Astrocyte of the cerebellum (primary cell): ENCODE measurements around the gene COG2.
"Not testable (repeated sequence)": the region's sequence is repeated elsewhere in the genome, so short reads cannot be mapped to it uniquely, and the experiment has no call there.

Experiments used
- DNase-seq: peaks from one replicate; pipeline ENCODE4 v3.0.0-alpha.2; 2011; ENCODE audit warnings: low read depth
- H3K4me3 ChIP-seq: 2 replicates; pipeline ENCODE4 v1.5.1; 2011; ENCODE audit warnings: mild to moderate bottlenecking, low read depth, low read length, moderate library complexity
- in situ Hi-C: cut with HindIII; loops from 2 replicates; pipeline ENCODE4 v1.10.0; 2017; ENCODE audit warnings: low sequenced_read_pairs
- TF ChIP-seq, protein P1 (sequence below): IDR thresholded peaks from 2 replicates; pipeline ENCODE4 v1.5.1; 2012; ENCODE audit warnings: low read length, low read depth, moderate library complexity, mild to moderate bottlenecking; ENCODE audit errors: missing control alignments

COG2 gene

DNA sequence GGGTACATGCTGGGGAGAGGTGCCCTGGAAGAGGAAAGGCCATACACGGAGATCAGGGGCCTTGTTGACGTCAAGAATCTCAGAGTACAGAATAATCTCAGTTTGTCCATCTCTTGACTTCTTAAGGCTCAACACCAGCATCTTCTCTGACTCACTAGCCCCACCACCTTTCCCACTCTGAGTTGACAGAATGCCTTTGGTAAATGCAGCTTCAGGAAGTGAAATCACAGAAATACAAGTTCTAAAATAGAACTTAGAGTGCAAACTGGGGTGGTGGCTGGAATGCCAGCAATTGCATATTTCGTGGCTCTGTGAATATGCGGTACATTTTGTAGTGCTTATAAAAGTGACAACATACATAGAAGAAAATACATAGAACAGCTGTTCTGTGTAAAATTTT lies 1.6 kb downstream of the COG2 start:
- TF ChIP-seq, protein P1, sequence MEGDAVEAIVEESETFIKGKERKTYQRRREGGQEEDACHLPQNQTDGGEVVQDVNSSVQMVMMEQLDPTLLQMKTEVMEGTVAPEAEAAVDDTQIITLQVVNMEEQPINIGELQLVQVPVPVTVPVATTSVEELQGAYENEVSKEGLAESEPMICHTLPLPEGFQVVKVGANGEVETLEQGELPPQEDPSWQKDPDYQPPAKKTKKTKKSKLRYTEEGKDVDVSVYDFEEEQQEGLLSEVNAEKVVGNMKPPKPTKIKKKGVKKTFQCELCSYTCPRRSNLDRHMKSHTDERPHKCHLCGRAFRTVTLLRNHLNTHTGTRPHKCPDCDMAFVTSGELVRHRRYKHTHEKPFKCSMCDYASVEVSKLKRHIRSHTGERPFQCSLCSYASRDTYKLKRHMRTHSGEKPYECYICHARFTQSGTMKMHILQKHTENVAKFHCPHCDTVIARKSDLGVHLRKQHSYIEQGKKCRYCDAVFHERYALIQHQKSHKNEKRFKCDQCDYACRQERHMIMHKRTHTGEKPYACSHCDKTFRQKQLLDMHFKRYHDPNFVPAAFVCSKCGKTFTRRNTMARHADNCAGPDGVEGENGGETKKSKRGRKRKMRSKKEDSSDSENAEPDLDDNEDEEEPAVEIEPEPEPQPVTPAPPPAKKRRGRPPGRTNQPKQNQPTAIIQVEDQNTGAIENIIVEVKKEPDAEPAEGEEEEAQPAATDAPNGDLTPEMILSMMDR = no peak
- no peak for DNase-seq
- in situ Hi-C loops = no loop called here
- no peak overlapping the region for H3K4me3 ChIP-seq

GRCh38 chr1:230646710-230647302 lies 4.5 kb downstream of the COG2 start:
- no peak overlapping the region for H3K4me3 ChIP-seq
- no peak for DNase-seq
- in situ Hi-C loops = no loop called here
- TF ChIP-seq, protein P1 = no peak

DNA sequence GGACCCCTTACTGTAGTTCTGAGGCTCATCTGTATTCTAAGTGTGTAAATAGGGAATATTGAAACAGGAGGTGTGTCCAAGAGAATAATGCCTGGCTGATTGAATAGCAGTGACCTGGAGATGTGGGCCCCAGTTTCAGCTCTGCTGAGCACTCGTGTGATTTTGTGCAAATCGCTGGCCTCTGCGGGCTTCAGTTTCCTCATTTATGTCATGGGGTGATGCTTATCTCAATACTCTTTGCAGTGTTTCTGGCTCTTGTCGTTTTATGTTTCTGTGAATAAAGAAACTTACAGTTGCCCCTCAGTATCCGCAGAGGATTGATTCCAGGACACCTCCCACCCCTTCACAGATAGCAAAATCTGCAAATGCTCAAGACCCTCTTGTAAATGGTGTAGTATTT lies 5.0 kb downstream of the COG2 start:
- TF ChIP-seq, protein P1 = no peak
- in situ Hi-C loops = no loop called here
- no peak overlapping the region for H3K4me3 ChIP-seq
- DNase-seq = no peak

- in situ Hi-C loops = no loop called here
- no peak overlapping the region for H3K4me3 ChIP-seq
- DNase-seq = no peak
- TF ChIP-seq, protein P1 = no peak
Measured at GRCh38 chr1:230648114-230648513, 5.8 kb downstream of the COG2 start.

GRCh38 chr1:230650300-230650699 lies 8.0 kb downstream of the COG2 start:
- in situ Hi-C loops = no loop called here
- no peak for DNase-seq
- H3K4me3 ChIP-seq = no peak overlapping the region
- TF ChIP-seq, protein P1 = no peak

- in situ Hi-C loops = no loop called here
- TF ChIP-seq, protein P1 = no peak
- H3K4me3 ChIP-seq = no peak overlapping the region
- no peak for DNase-seq
Measured at GRCh38 chr1:230651235-230651634, 9.0 kb downstream of the COG2 start.

DNA sequence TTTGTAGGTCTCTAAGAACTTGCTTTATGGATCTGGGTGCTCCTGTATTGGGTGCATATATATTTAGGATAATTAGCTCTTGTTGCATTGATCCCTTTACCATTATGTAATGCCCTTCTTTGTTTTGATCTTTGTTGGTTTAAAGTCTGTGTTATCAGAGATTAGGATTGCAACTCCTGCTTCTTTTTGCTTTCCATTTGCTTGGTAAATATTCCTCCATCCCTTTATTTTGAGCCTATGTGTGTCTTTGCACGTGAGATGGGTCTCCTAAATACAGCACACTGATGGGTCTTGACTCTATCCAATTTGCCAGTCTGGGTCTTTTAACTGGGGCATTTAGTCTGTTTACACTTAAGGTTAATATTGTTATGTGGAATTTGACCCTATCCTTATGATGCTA lies 14.4 kb downstream of the COG2 start:
- H3K4me3 ChIP-seq, in situ Hi-C loops, DNase-seq: not testable (repeated sequence)

GRCh38 chr1:230658103-230658502 lies 15.8 kb downstream of the COG2 start:
- in situ Hi-C loops, H3K4me3 ChIP-seq, DNase-seq: not testable (repeated sequence)
